CD14-positive monocyte (primary cell): ENCODE measurements around the gene PARP16. TPM values are rescaled to one million over a fixed set of nuclear protein-coding genes. Genes with fewer than 3 reads are reported as not detected.

ENCODE experiments used
- DNase-seq, 3 donors: peaks; one replicate each; pipeline ENCODE4 v3.0.0-alpha.2; 2011 to 2022
- H2AFZ ChIP-seq: 2 replicates; pipeline ENCODE4 v1.6.0; 2012; ENCODE audit warnings: mild to moderate bottlenecking, low read depth, low read length, inconsistent platforms; ENCODE audit not compliant: insufficient read depth, poor library complexity, severe bottlenecking
- H3K27ac ChIP-seq, 2 donors: 1 replicate in 1 of 2; 2 replicates in 1 of 2; pipeline ENCODE4 v1.5.1; 2012 to 2013; ENCODE audit warnings: low read length in 2 of 2, control low read depth in 1 of 2, inconsistent platforms in 1 of 2, low read depth in 1 of 2, mild to moderate bottlenecking in 1 of 2
- H3K27me3 ChIP-seq, 2 donors: one replicate each; pipeline versions ENCODE4 v1.6.0 to v1.6.1; 2011 to 2013; ENCODE audit warnings: low read length in 2 of 2; ENCODE audit not compliant: control insufficient read depth in 2 of 2, insufficient read depth in 2 of 2
- H3K36me3 ChIP-seq, 2 donors: replicated peaks in 1 of 2; 1 replicate in 1 of 2; 2 replicates in 1 of 2; pipeline versions ENCODE4 v1.5.1 to v1.6.1; 2012 to 2013; ENCODE audit warnings: low read length in 2 of 2, control low read depth in 1 of 2, inconsistent platforms in 1 of 2, mild to moderate bottlenecking in 1 of 2; ENCODE audit not compliant: insufficient read depth in 2 of 2, control insufficient read depth in 1 of 2
- H3K4me1 ChIP-seq, 2 donors: 1 replicate in 1 of 2; 2 replicates in 1 of 2; pipeline versions ENCODE4 v1.5.1 to v1.6.1; 2012 to 2013; ENCODE audit warnings: low read length in 2 of 2, control low read depth in 1 of 2, inconsistent platforms in 1 of 2, mild to moderate bottlenecking in 1 of 2, moderate library complexity in 1 of 2; ENCODE audit not compliant: insufficient read depth in 2 of 2, control insufficient read depth in 1 of 2
- H3K4me2 ChIP-seq: replicated peaks from 2 replicates; pipeline ENCODE3; 2012; ENCODE audit warnings: low read length, moderate library complexity, mild to moderate bottlenecking; ENCODE audit not compliant: poor library complexity, severe bottlenecking; ENCODE audit errors: extremely low read depth
- H3K4me3 ChIP-seq, 3 experiments: fragments of 200-600 bp in 1 of 3; sonication (generic) in 1 of 3; replicated peaks in 1 of 3; 1 replicate in 2 of 3; 2 replicates in 1 of 3; pipeline ENCODE4 v1.5.1; 2011 to 2013; ENCODE audit warnings: low read length in 3 of 3, mild to moderate bottlenecking in 3 of 3, control low read depth in 2 of 3, low read depth in 2 of 3, inconsistent platforms in 1 of 3, moderate library complexity in 1 of 3
- H3K79me2 ChIP-seq: 2 replicates; pipeline ENCODE4 v1.6.0; 2012; ENCODE audit warnings: mild to moderate bottlenecking, control low read depth, inconsistent platforms, low read length, moderate library complexity; ENCODE audit not compliant: insufficient read depth
- H3K9ac ChIP-seq: 2 replicates; pipeline ENCODE4 v1.6.0; 2017; ENCODE audit warnings: low read length, mild to moderate bottlenecking; ENCODE audit not compliant: insufficient read depth, poor library complexity, severe bottlenecking
- H3K9me3 ChIP-seq, 2 donors: replicated peaks in 1 of 2; 1 replicate in 1 of 2; 2 replicates in 1 of 2; pipeline versions ENCODE4 v1.5.1 to v1.6.1; 2012 to 2013; ENCODE audit warnings: low read length in 2 of 2, control low read depth in 1 of 2; ENCODE audit not compliant: control insufficient read depth in 1 of 2, insufficient read depth in 1 of 2
- H4K20me1 ChIP-seq: 2 replicates; pipeline ENCODE4 v1.6.0; 2012; ENCODE audit warnings: mild to moderate bottlenecking, low read length, control low read depth, moderate library complexity; ENCODE audit not compliant: insufficient read depth
- H3K27ac Mint-ChIP-seq, 7 donors: one replicate each; pipeline ENCODE4 v1.8.0; 2020; ENCODE audit warnings: mild to moderate bottlenecking in 7 of 7, mixed read lengths in 7 of 7, moderate library complexity in 6 of 7, inconsistent platforms in 2 of 7
- H3K27me3 Mint-ChIP-seq, 3 donors: one replicate each; pipeline ENCODE4 v1.8.0; 2021 to 2022; ENCODE audit warnings: low read depth in 3 of 3, mild to moderate bottlenecking in 3 of 3, mixed read lengths in 3 of 3, moderate library complexity in 3 of 3, inconsistent platforms in 1 of 3
- H3K36me3 Mint-ChIP-seq, 2 donors: one replicate each; pipeline ENCODE4 v1.8.0; 2020; ENCODE audit warnings: mixed read lengths in 2 of 2, inconsistent platforms in 1 of 2, mild to moderate bottlenecking in 1 of 2
- H3K4me1 Mint-ChIP-seq: one replicate; pipeline ENCODE4 v1.8.0; 2020; ENCODE audit warnings: mild to moderate bottlenecking, mixed read lengths
- H3K4me3 Mint-ChIP-seq, 2 donors: one replicate each; pipeline ENCODE4 v1.8.0; 2020; ENCODE audit warnings: mild to moderate bottlenecking in 2 of 2, mixed read lengths in 2 of 2, moderate library complexity in 1 of 2
- H3K9me3 Mint-ChIP-seq, 7 donors: one replicate each; pipeline ENCODE4 v1.8.0; 2020 to 2022; ENCODE audit warnings: mixed read lengths in 7 of 7, mild to moderate bottlenecking in 6 of 7, moderate library complexity in 6 of 7, inconsistent platforms in 2 of 7
- CTCF ChIP-seq: fragments of 200-600 bp; IDR thresholded peaks from one replicate; pipeline ENCODE4 v1.8.0; 2022; ENCODE audit warnings: antibody characterized with exemption, mild to moderate bottlenecking
- WGBS: methylation state at CpG from one replicate; pipeline ENCODE4 v1.1.5; 2013; ENCODE audit warnings: missing lambda C conversion rate; ENCODE audit not compliant: insufficient coverage; 5-methylcytosine and 5-hydroxymethylcytosine counted together
- intact Hi-C, 2 donors: fragments of 100-400 bp; cut with micrococcal nuclease; formaldehyde crosslinking; loops; one replicate each; pipeline versions ENCODE4 v1.15.0 to v1.15.1; 2023
- polyA plus RNA-seq, 3 donors: library from polyadenylated mRNA; depleted of rRNA in 1 of 3; unstranded in 2 of 3; stranded (reverse) in 1 of 3; fragments of 300-500 nt in 2 of 3; fragments of >200 nt in 1 of 3; fragmentation: Illumina TruSeq in 2 of 3; gene quantifications; 1 replicate in 2 of 3; 2 replicates in 1 of 3; pipeline ENCODE4 v1.2.3, GENCODE V29; 2012 to 2021

The PARP16 gene
- polyA plus RNA-seq, 3 donors: 4.8 to 6.9 (median 5.7) TPM

- Histone ChIP-seq H3K9me3 (no peaks in the 10 kb centered on the region), H3K27me3 (no peaks in the 10 kb centered on the region), H4K20me1 (no peaks in the 10 kb centered on the region), H3K79me2 (no peaks in the 10 kb centered on the region), H3K9ac (no peak overlapping the region), H3K4me3 (no peak overlapping the region), H3K4me1 (peaks cover 29 to 30% of the 10 kb centered on the region in 2 donors), H3K36me3 (no peaks in the 10 kb centered on the region), H2AFZ (no peak overlapping the region), H3K4me2 (no peak overlapping the region), H3K27ac (no peak overlapping the region)
- TF ChIP-seq CTCF: no peak
- H3K4me1 Mint-ChIP-seq: peaks cover 35% of the 10 kb centered on the region
- no peak overlapping the region for H3K27ac Mint-ChIP-seq
- WGBS: 91% methylated on average over 21 of the region's 24 CpGs
- no peak overlapping the region for H3K4me3 Mint-ChIP-seq
- H3K27me3 Mint-ChIP-seq: peaks cover 0 to 3% (median 0%) of the 10 kb centered on the region in 3 donors
- no peaks in the 10 kb centered on the region for H3K36me3 Mint-ChIP-seq
- peaks cover 0 to 4% (median 2%) of the 10 kb centered on the region in 7 donors for H3K9me3 Mint-ChIP-seq
- intact Hi-C loops: no loop called here
- DNase-seq: no peak
Observed at GRCh38 chr15:65302061-65302460, 15.4 kb upstream of the PARP16 start.

- Histone ChIP-seq H3K4me2 (no peak overlapping the region), H3K4me3 (no peak overlapping the region), H3K79me2 (no peaks in the 10 kb centered on the region), H3K27me3 (no peaks in the 10 kb centered on the region), H3K27ac (no peak overlapping the region), H3K9ac (no peak overlapping the region), H3K4me1 (peaks cover 37 to 39% of the 10 kb centered on the region in 2 donors), H3K9me3 (no peaks in the 10 kb centered on the region), H2AFZ (no peak overlapping the region), H4K20me1 (no peaks in the 10 kb centered on the region), H3K36me3 (no peaks in the 10 kb centered on the region)
- intact Hi-C loops: no loop called here
- H3K4me1 Mint-ChIP-seq: peaks cover 37% of the 10 kb centered on the region
- H3K4me3 Mint-ChIP-seq: no peak overlapping the region
- H3K9me3 Mint-ChIP-seq: peaks cover 0 to 4% (median 2%) of the 10 kb centered on the region in 7 donors
- peaks cover 0 to 6% (median 0%) of the 10 kb centered on the region in 3 donors for H3K27me3 Mint-ChIP-seq
- H3K27ac Mint-ChIP-seq: peak overlapping the region in 1 of 7 donors; percentile 81
- WGBS: 98% methylated on average over 31 of the region's 36 CpGs
- H3K36me3 Mint-ChIP-seq: no peaks in the 10 kb centered on the region
- DNase-seq: no peak
- TF ChIP-seq CTCF: no peak
Observed at GRCh38 chr15:65300924-65301441, 14.3 kb upstream of the PARP16 start.
